DOHH2 (cell line): Measurements from ENCODE around the gene DDAH2.
A peak's percentile ranks its signal among the peaks of the same experiment; 100 is the strongest.

Source experiments
- H3F3A ChIP-seq: fragments of 200-600 bp; sonication (generic), shearing (Covaris generic); 2 replicates; pipeline ENCODE4 v1.6.0; 2016; ENCODE audit warnings: antibody characterized with exemption, mild to moderate bottlenecking; ENCODE audit not compliant: control insufficient read depth, insufficient read depth
- H3K27ac ChIP-seq: fragments of 200-600 bp; sonication (generic); 2 replicates; pipeline ENCODE4 v1.5.1; 2014; ENCODE audit warnings: low read depth, mild to moderate bottlenecking, low read length, moderate library complexity
- H3K27me3 ChIP-seq: fragments of 200-600 bp; sonication (generic); 2 replicates; pipeline ENCODE4 v1.6.1; 2014; ENCODE audit warnings: mild to moderate bottlenecking, low read length, mixed read lengths; ENCODE audit not compliant: control insufficient read depth
- H3K36me3 ChIP-seq: fragments of 200-600 bp; sonication (generic); 2 replicates; pipeline ENCODE4 v1.6.1; 2014; ENCODE audit warnings: mild to moderate bottlenecking, low read length, moderate library complexity, mixed read lengths; ENCODE audit not compliant: control insufficient read depth
- H3K4me1 ChIP-seq: fragments of 200-600 bp; sonication (generic); 2 replicates; pipeline ENCODE4 v1.6.1; 2014; ENCODE audit warnings: mild to moderate bottlenecking, low read length, mixed read lengths; ENCODE audit not compliant: control insufficient read depth
- H3K4me2 ChIP-seq: fragments of 200-600 bp; sonication (generic); 2 replicates; pipeline ENCODE4 v1.6.0; 2014; ENCODE audit warnings: mild to moderate bottlenecking, low read length, moderate library complexity
- H3K4me3 ChIP-seq: fragments of 200-600 bp; sonication (generic); 2 replicates; pipeline ENCODE4 v1.5.1; 2014; ENCODE audit warnings: mild to moderate bottlenecking, low read length, mixed read lengths
- H3K79me2 ChIP-seq: fragments of 200-600 bp; sonication (generic); 2 replicates; pipeline ENCODE4 v1.6.1; 2014; ENCODE audit warnings: mild to moderate bottlenecking, low read length, mixed read lengths; ENCODE audit not compliant: control insufficient read depth
- H3K9me2 ChIP-seq: fragments of 200-600 bp; sonication (generic); replicated peaks from 2 replicates; pipeline ENCODE4 v1.6.1; 2014; ENCODE audit warnings: mild to moderate bottlenecking, low read length, mixed read lengths; ENCODE audit not compliant: control insufficient read depth
- H3K9me3 ChIP-seq: fragments of 200-600 bp; sonication (generic); 2 replicates; pipeline ENCODE4 v1.6.1; 2014; ENCODE audit warnings: antibody characterized with exemption, low read length, mixed read lengths; ENCODE audit not compliant: control insufficient read depth, insufficient read depth
- H4K20me1 ChIP-seq: fragments of 200-600 bp; sonication (generic); 2 replicates; pipeline ENCODE4 v1.6.0; 2014; ENCODE audit warnings: low read depth, mild to moderate bottlenecking, antibody characterized with exemption, low read length, moderate library complexity; ENCODE audit not compliant: control insufficient read depth, insufficient read depth
- EZH2phosphoT487 ChIP-seq: fragments of 200-600 bp; sonication (generic); IDR thresholded peaks from 2 replicates; pipeline ENCODE4 v1.6.1; 2017; ENCODE audit warnings: borderline replicate concordance, mild to moderate bottlenecking, antibody characterized with exemption, low read length, moderate library complexity, mixed read lengths
- TF ChIP-seq, protein P1 (sequence below): fragments of 200-600 bp; sonication (generic); IDR thresholded peaks from one replicate; pipeline ENCODE4 v1.5.1; 2014; ENCODE audit warnings: antibody characterized with exemption, mild to moderate bottlenecking, low read depth, low read length; ENCODE audit not compliant: poor library complexity, severe bottlenecking

Gene DDAH2

DNA sequence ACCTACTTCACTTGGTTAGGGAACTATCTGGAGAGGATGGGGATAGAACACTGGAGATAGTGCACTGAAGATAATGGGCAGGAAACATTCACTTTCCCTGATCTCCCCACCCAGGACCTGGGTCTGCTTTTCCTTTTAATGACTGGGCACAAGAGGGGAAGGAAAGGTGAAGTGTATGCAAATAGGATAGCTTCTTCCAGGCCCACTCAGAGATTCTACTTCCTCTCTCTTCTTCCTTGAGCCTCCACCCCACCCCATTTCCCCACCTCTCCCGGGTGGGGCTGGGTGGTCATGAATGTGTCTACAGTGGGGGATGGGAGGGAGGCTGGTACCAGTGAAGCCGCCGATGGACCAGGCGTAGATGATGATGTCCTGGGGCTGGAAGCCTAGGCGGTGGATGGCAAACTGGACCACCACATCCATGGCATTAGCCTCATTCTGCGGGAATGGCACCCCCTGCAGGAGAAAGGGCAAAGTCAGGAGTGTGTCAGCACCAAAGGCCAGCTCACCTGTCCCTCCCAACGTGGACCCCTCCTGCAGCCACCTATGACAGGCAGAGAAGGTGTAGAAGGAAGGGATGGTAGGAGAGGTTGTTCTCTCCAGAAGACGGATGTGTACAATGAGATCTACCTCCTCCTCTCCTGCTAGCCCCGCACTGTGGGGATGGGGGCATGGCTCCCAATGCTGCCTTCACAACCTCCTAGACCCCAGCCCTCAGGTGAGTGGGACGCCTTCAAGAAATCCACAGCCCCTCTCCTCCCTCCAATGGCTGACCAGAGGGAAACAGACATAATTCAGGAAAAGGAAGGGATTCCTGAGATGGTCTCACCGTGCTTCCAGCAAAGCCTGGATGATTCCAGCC lies 39.6 kb downstream of the DDAH2 start:
- Histone ChIP-seq H3K4me1 (peaks cover 15% of the 10 kb centered on the region), H3K27ac (no peak overlapping the region), H3K36me3 (peaks cover 53% of the 10 kb centered on the region), H3K9me3 (no peaks in the 10 kb centered on the region), H3K4me2 (peak overlapping the region; percentile 49), H4K20me1 (no peaks in the 10 kb centered on the region), H3K27me3 (no peaks in the 10 kb centered on the region), H3F3A (no peaks in the 10 kb centered on the region; the same call in 1 of the 2 replicates), H3K9me2 (no peaks in the 10 kb centered on the region), H3K4me3 (peak overlapping the region; percentile 6; the same call in 1 of the 2 replicates), H3K79me2 (no peaks in the 10 kb centered on the region)
- TF ChIP-seq, protein P1, sequence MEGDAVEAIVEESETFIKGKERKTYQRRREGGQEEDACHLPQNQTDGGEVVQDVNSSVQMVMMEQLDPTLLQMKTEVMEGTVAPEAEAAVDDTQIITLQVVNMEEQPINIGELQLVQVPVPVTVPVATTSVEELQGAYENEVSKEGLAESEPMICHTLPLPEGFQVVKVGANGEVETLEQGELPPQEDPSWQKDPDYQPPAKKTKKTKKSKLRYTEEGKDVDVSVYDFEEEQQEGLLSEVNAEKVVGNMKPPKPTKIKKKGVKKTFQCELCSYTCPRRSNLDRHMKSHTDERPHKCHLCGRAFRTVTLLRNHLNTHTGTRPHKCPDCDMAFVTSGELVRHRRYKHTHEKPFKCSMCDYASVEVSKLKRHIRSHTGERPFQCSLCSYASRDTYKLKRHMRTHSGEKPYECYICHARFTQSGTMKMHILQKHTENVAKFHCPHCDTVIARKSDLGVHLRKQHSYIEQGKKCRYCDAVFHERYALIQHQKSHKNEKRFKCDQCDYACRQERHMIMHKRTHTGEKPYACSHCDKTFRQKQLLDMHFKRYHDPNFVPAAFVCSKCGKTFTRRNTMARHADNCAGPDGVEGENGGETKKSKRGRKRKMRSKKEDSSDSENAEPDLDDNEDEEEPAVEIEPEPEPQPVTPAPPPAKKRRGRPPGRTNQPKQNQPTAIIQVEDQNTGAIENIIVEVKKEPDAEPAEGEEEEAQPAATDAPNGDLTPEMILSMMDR: peak; percentile 82
- TF ChIP-seq EZH2phosphoT487: no peak

DNA sequence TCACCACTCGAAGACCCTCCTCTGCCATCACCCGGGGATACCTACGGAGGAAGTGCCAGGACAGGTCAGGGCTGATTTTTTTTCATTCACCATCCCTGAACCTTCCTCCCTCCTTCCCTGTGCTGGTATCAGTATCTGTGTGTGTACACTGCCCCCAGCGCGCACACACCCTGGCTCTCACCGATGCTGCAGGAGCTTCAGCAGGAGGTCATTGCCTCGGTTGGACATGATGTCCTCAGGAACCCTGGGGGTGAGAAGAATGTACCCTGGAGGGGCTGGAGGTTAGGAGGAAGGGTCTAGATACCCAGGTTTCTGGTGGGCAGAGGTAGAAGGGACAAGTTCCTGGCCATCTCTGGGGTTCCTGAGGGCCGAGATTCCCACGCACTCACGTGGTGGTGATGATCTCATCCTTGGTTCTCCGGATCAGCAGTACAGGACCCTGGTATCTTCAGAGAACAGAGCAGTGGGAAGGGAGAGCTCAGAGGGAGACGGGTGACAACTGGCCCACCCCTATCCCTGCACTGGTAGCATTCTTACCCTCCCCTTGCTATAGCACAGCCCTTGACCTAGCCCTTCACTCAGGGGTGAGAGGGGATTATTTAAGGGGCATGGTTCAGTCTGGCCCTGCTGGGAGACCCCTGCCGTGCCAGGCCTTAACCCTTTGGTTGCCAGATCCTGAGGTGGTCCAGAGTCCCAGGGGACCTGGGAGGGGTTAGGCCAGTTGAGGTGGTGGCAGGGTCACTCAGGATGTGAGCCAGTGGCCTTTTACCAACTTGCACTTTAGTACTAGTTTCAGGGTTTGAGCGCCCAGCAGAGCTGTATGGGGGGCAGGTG lies 41.0 kb downstream of the DDAH2 start:
- no peak overlapping the region for H3K4me2 ChIP-seq

DNA sequence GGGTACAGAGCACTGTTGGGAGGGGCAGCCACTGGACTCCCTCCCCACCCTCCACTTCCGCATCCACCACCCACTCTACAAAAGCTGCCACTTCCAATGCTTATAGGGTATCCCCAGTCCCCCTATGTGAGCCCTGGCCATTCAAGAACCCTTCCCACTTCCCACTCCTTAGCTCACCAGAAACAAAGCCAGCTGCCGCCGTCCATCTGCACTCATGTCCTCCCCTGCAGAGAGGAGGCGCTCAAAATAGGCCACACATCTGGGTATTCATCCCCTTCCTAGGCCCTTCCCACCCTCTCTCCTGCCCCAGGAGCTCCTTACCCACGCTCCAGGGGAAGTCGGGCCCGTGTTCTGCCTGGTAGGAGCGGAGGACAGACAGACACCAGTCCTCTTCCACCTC lies 41.8 kb downstream of the DDAH2 start:
- Histone ChIP-seq H3K4me2 (no peak overlapping the region), H3K4me3 (no peak overlapping the region), H3F3A (no peaks in the 10 kb centered on the region; the same call in 1 of the 2 replicates), H4K20me1 (no peaks in the 10 kb centered on the region), H3K4me1 (peaks cover 15% of the 10 kb centered on the region), H3K27ac (no peak overlapping the region), H3K79me2 (no peaks in the 10 kb centered on the region), H3K27me3 (no peaks in the 10 kb centered on the region), H3K36me3 (peaks cover 47% of the 10 kb centered on the region), H3K9me2 (no peaks in the 10 kb centered on the region), H3K9me3 (no peaks in the 10 kb centered on the region)
- no peak for TF ChIP-seq EZH2phosphoT487
- TF ChIP-seq, protein P1: no peak

More for the DNA sequence above, 41.0 kb downstream of the DDAH2 start:
- Histone ChIP-seq H3F3A (no peaks in the 10 kb centered on the region; the same call in 1 of the 2 replicates), H3K4me1 (peaks cover 15% of the 10 kb centered on the region), H3K27me3 (no peaks in the 10 kb centered on the region), H3K36me3 (peaks cover 51% of the 10 kb centered on the region), H3K4me3 (no peak overlapping the region), H3K79me2 (no peaks in the 10 kb centered on the region), H3K27ac (no peak overlapping the region), H3K9me2 (no peaks in the 10 kb centered on the region), H3K9me3 (no peaks in the 10 kb centered on the region), H4K20me1 (no peaks in the 10 kb centered on the region)
- TF ChIP-seq EZH2phosphoT487: no peak
- TF ChIP-seq, protein P1: no peak
